H9 (cell line): ENCODE measurements around the gene PACS1. TPM values are rescaled to one million over a fixed set of nuclear protein-coding genes. Genes with fewer than 3 reads are reported as not detected.

Experiments used
- DNase-seq: peaks from one replicate; pipeline ENCODE4 v3.0.0-alpha.2; 2017
- H2AFZ ChIP-seq: one replicate; pipeline ENCODE4 v1.6.1; 2013; ENCODE audit warnings: mild to moderate bottlenecking, low read length, control low read depth, moderate library complexity
- H2AK5ac ChIP-seq: 2 replicates; pipeline ENCODE4 v1.6.1; 2013; ENCODE audit warnings: low read length, control low read depth, mixed read lengths; ENCODE audit not compliant: insufficient read length
- H2BK120ac ChIP-seq: one replicate; pipeline ENCODE4 v1.6.1; 2013; ENCODE audit warnings: low read depth, mild to moderate bottlenecking, low read length, control low read depth, inconsistent platforms; ENCODE audit not compliant: poor library complexity, severe bottlenecking
- H2BK12ac ChIP-seq: 2 replicates; pipeline ENCODE4 v1.6.1; 2013; ENCODE audit warnings: low read length, control low read depth, mixed read lengths, low read depth; ENCODE audit not compliant: insufficient read length
- H2BK15ac ChIP-seq: 2 replicates; pipeline ENCODE4 v1.6.1; 2013; ENCODE audit warnings: low read depth, low read length, control low read depth
- H2BK20ac ChIP-seq: one replicate; pipeline ENCODE4 v1.6.1; 2013; ENCODE audit warnings: low read depth, mild to moderate bottlenecking, low read length, control low read depth, inconsistent platforms; ENCODE audit not compliant: poor library complexity, severe bottlenecking
- H2BK5ac ChIP-seq: 2 replicates; pipeline ENCODE4 v1.6.1; 2013; ENCODE audit warnings: low read length, control low read depth, mixed read lengths; ENCODE audit not compliant: insufficient read length
- H3K14ac ChIP-seq: 2 replicates; pipeline ENCODE4 v1.6.1; 2013; ENCODE audit warnings: low read length, control low read depth; ENCODE audit not compliant: insufficient read depth
- H3K18ac ChIP-seq: 2 replicates; pipeline ENCODE4 v1.6.1; 2013; ENCODE audit warnings: low read depth, mild to moderate bottlenecking, mixed read lengths, low read length, control low read depth; ENCODE audit not compliant: insufficient read length
- H3K23ac ChIP-seq: 2 replicates; pipeline ENCODE4 v1.6.1; 2013; ENCODE audit warnings: low read length, control low read depth, mixed read lengths, low read depth; ENCODE audit not compliant: insufficient read length
- H3K23me2 ChIP-seq: 2 replicates; pipeline ENCODE4 v1.6.1; 2013; ENCODE audit warnings: low read depth, mild to moderate bottlenecking, mixed read lengths, low read length, control low read depth; ENCODE audit not compliant: insufficient read length, poor library complexity, severe bottlenecking
- H3K27ac ChIP-seq: 2 replicates; pipeline ENCODE4 v1.5.1; 2013; ENCODE audit warnings: low read length, control low read depth, mixed read lengths, low read depth; ENCODE audit not compliant: insufficient read length
- H3K27me3 ChIP-seq: 2 replicates; pipeline ENCODE4 v1.6.1; 2013; ENCODE audit warnings: low read length, control low read depth, inconsistent platforms; ENCODE audit not compliant: insufficient read depth
- H3K4ac ChIP-seq: 2 replicates; pipeline ENCODE4 v1.6.1; 2013; ENCODE audit warnings: low read depth, mild to moderate bottlenecking, control low read depth, inconsistent platforms, low read length, moderate library complexity
- H3K4me1 ChIP-seq: 2 replicates; pipeline ENCODE4 v1.6.1; 2013; ENCODE audit warnings: low read length, control low read depth, inconsistent platforms; ENCODE audit not compliant: insufficient read depth
- H3K4me2 ChIP-seq: 2 replicates; pipeline ENCODE4 v1.6.1; 2013; ENCODE audit warnings: low read length, control low read depth, mixed read lengths; ENCODE audit not compliant: insufficient read length, insufficient read depth
- H3K56ac ChIP-seq: 2 replicates; pipeline ENCODE4 v1.6.1; 2013; ENCODE audit warnings: low read depth, mild to moderate bottlenecking, mixed read lengths, low read length, control low read depth; ENCODE audit not compliant: insufficient read length
- H3K79me1 ChIP-seq: 2 replicates; pipeline ENCODE4 v1.6.1; 2013; ENCODE audit warnings: low read depth, mild to moderate bottlenecking, moderate library complexity, low read length, control low read depth, inconsistent platforms; ENCODE audit not compliant: insufficient read depth, poor library complexity, severe bottlenecking
- H3K79me2 ChIP-seq: 2 replicates; pipeline ENCODE4 v1.6.1; 2013; ENCODE audit warnings: low read length, control low read depth, inconsistent platforms; ENCODE audit not compliant: insufficient read depth
- H3K9ac ChIP-seq: 2 replicates; pipeline ENCODE4 v1.6.1; 2013; ENCODE audit warnings: low read length, control low read depth, mixed read lengths; ENCODE audit not compliant: insufficient read length; ENCODE audit errors: extremely low read depth
- H3K9me3 ChIP-seq: one replicate; pipeline ENCODE4 v1.6.1; 2013; ENCODE audit warnings: low read depth, low read length, inconsistent platforms; ENCODE audit not compliant: control insufficient read depth
- H3T11ph ChIP-seq: one replicate; pipeline ENCODE4 v1.6.1; 2013; ENCODE audit warnings: mild to moderate bottlenecking, low read length, control low read depth, inconsistent platforms
- H4K20me1 ChIP-seq: one replicate; pipeline ENCODE4 v1.6.1; 2013; ENCODE audit not compliant: control insufficient read depth, insufficient read length, insufficient read depth
- H4K5ac ChIP-seq: 2 replicates; pipeline ENCODE4 v1.6.1; 2013; ENCODE audit warnings: low read depth, mild to moderate bottlenecking, mixed read lengths, low read length, control low read depth; ENCODE audit not compliant: insufficient read length
- H4K8ac ChIP-seq: replicated peaks from 2 replicates; pipeline ENCODE4 v1.6.1; 2013; ENCODE audit warnings: low read length, control low read depth, mixed read lengths, low read depth; ENCODE audit not compliant: insufficient read length
- H4K91ac ChIP-seq: 2 replicates; pipeline ENCODE4 v1.6.1; 2013; ENCODE audit warnings: low read depth, mild to moderate bottlenecking, moderate library complexity, mixed read lengths, low read length, control low read depth; ENCODE audit not compliant: insufficient read length
- H3K27ac Mint-ChIP-seq, 3 experiments: 2 replicates in 2 of 3; 3 replicates in 1 of 3; pipeline ENCODE4 v1.8.0; 2020 to 2021; ENCODE audit warnings: mixed read lengths in 3 of 3, mild to moderate bottlenecking in 1 of 3, moderate library complexity in 1 of 3
- H3K27me3 Mint-ChIP-seq: 2 replicates; pipeline ENCODE4 v1.8.0; 2021; ENCODE audit warnings: low read depth, mild to moderate bottlenecking, moderate library complexity, mixed read lengths
- H3K36me3 Mint-ChIP-seq, 3 experiments: 2 replicates in 2 of 3; 3 replicates in 1 of 3; pipeline ENCODE4 v1.8.0; 2020 to 2021; ENCODE audit warnings: low read depth in 3 of 3, mixed read lengths in 3 of 3; ENCODE audit not compliant: insufficient read depth in 1 of 3
- H3K4me1 Mint-ChIP-seq, 2 experiments: 2 replicates each; pipeline ENCODE4 v1.8.0; 2020; ENCODE audit warnings: mixed read lengths in 2 of 2
- H3K4me3 Mint-ChIP-seq, 2 experiments: 2 replicates in 1 of 2; 3 replicates in 1 of 2; pipeline ENCODE4 v1.8.0; 2020 to 2021; ENCODE audit warnings: mild to moderate bottlenecking in 2 of 2, mixed read lengths in 2 of 2, moderate library complexity in 1 of 2
- H3K9me3 Mint-ChIP-seq, 2 experiments: 2 replicates in 1 of 2; 3 replicates in 1 of 2; pipeline ENCODE4 v1.8.0; 2020; ENCODE audit warnings: mild to moderate bottlenecking in 2 of 2, mixed read lengths in 2 of 2, moderate library complexity in 1 of 2
- CTCF ChIP-seq: fragments of 200-600 bp; sonication (generic); conservative IDR thresholded peaks from 3 replicates; pipeline ENCODE4 v1.8.0; 2021; ENCODE audit warnings: antibody characterized with exemption, mild to moderate bottlenecking
- WGBS: extraction: QIAGEN DNeasy Blood & Tissue Kit; methylation state at CpG from one replicate; pipeline ENCODE4 v1.1.7; 2013; ENCODE audit warnings: missing lambda C conversion rate, low lambda C conversion rate, mixed read lengths; ENCODE audit not compliant: insufficient read length; ENCODE audit errors: extremely low coverage; 5-methylcytosine and 5-hydroxymethylcytosine counted together
- total RNA-seq: library from RNA; stranded (reverse); gene quantifications from 2 replicates; pipeline ENCODE4 v1.2.1, GENCODE V29; 2021

Gene PACS1
- total RNA-seq, 1 experiment from 2014 or later: 35.5 TPM

GRCh38 chr11:66089067-66089466 lies 19.0 kb downstream of the PACS1 start:
- H3K9me3 Mint-ChIP-seq: no peaks in the 10 kb centered on the region
- no peak overlapping the region for H3K18ac ChIP-seq
- no peak overlapping the region for H3K14ac ChIP-seq
- no peak overlapping the region for H2BK5ac ChIP-seq
- H3K23me2 ChIP-seq: no peaks in the 10 kb centered on the region
- H3K27ac ChIP-seq: no peak overlapping the region
- no peak overlapping the region for H4K8ac ChIP-seq
- no peak overlapping the region for H2BK12ac ChIP-seq
- no peak overlapping the region for H3K23ac ChIP-seq
- no peaks in the 10 kb centered on the region for H3K9me3 ChIP-seq
- no peaks in the 10 kb centered on the region for H3K79me2 ChIP-seq
- H3K27me3 Mint-ChIP-seq: no peaks in the 10 kb centered on the region
- no peak overlapping the region for H2AK5ac ChIP-seq
- H3K27me3 ChIP-seq: no peaks in the 10 kb centered on the region
- H3K79me1 ChIP-seq: no peaks in the 10 kb centered on the region
- H2BK120ac ChIP-seq: no peak overlapping the region
- no peak for DNase-seq
- no peak overlapping the region for H3T11ph ChIP-seq
- TF ChIP-seq CTCF: no peak
- H3K9ac ChIP-seq: no peak overlapping the region
- no peak overlapping the region for H3K4ac ChIP-seq
- WGBS: no CpG with 5 or more reads among the region's 3 CpGs
- H3K56ac ChIP-seq: no peak overlapping the region
- no peaks in the 10 kb centered on the region for H3K4me1 ChIP-seq
- no peak overlapping the region for H4K91ac ChIP-seq
- H3K27ac Mint-ChIP-seq: no peak overlapping the region
- no peaks in the 10 kb centered on the region for H4K20me1 ChIP-seq
- no peak overlapping the region for H4K5ac ChIP-seq
- no peak overlapping the region for H2AFZ ChIP-seq
- H2BK20ac ChIP-seq: no peak overlapping the region
- no peaks in the 10 kb centered on the region; a peak in 1 of 7 replicates for H3K36me3 Mint-ChIP-seq
- H2BK15ac ChIP-seq: no peak overlapping the region
- H3K4me1 Mint-ChIP-seq: no peaks in the 10 kb centered on the region; a peak in 1 of 4 replicates
- H3K4me3 Mint-ChIP-seq: no peak overlapping the region
- H3K4me2 ChIP-seq: no peak overlapping the region
